Activated CD8-positive, alpha-beta memory T cell treated with anti-CD3 and anti-CD28 coated beads, Interleukin-2, amount 50 U/mL, for 48 hours (primary cell): ENCODE data around the gene STAMBPL1.
"Not testable (repeated sequence)": the region's sequence is repeated elsewhere in the genome, so short reads cannot be mapped to it uniquely, and the experiment has no call there.

ENCODE experiments used
- DNase-seq: peaks from one replicate; pipeline ENCODE4 v3.0.0-alpha.2; 2020

The STAMBPL1 gene

GRCh38 chr10:88879534-88880281 is at the start of gene STAMBPL1:
STAMBPL1 (plus strand) TSS chr10:88880245; CDS start chr10:88901709, 21,464 bp downstream.
- DNase-seq = no peak

DNA sequence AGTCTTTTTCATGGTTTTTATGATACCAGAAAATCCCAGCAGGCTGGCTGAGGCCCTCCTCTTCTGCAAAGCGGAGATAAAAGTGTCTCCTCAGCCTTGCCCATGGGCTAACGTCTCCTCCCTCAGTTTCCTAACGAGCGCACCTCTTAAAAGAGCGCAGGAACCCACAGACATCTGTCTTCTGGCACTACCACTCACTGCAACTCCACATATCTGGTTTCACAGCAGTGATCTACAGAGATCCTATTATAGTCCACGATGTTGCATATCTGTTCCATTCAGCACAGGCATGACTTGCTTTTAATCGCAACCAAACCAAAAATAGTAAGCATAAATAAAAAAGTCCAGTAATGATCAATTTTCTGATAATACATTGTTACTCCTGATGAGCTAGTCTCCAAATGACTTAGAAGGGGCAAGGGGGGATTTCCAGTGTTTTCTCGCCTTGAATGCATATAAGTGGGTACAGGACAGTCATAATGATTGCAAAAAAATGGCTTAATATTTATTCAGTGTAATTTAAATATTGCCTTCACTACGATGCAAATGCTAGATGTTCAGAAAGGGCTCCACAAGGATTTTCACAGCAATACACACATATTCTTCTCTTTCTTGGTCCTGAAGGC is 49.3 kb upstream of the STAMBPL1 start:
- DNase-seq = no peak

DNA sequence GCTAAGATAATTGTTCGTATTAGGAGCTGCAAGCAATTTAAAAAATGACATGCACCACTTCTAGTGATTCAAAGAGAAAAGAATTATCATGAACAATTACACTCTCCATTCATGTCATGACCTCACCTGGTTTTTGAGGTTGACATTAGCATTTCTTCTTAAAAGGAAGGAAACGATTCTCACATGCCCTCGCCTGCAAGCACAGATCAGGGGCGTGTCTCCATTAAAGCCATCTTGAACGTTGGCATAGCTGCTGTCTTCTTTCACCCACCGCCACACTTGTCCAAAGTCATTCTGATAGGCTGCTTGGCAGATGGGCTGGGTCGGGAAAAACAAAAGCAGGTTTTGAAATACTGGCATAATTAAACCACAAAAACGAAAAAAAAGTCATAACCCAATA is 48.3 kb upstream of the STAMBPL1 start:
- DNase-seq = peak; percentile 57

GRCh38 chr10:88832376-88832775 is 47.7 kb upstream of the STAMBPL1 start:
- no peak for DNase-seq

DNA sequence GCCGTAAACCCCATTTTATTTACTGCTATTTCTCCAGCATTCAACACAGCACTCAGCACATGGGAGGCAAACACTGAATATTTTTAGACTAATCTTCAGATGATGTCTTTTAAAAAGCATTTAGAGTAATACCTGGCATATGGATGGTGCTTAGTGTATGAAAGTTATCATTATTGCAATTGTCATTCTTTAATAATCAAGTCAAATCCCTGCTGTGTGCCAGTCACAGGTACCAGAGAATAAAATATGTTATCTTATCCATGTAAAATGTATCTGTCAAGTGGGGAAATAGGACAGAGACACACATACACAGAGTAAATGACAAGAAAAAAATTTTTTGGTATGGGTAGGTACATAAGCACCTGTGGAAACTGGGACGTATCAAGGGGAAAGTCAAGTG is 46.9 kb upstream of the STAMBPL1 start:
- no peak for DNase-seq

DNA sequence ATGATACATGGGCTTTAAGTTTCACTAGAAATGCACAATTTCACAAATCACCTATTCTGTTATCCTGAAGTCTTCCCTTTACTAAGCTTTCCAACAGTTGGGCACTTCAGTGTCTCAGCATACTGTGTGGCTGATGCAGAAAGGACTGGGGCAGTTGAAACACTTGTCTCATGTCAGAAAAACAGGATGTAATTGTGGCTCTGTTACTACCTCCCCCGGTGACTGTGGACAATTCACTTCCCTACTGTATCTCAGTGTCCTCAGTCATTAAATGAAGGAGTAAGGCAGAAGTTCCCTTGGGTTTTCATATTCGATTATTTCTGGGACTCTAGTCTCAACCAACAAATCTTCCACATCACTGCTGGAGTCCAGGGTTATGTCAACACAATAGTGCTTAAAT is 46.3 kb upstream of the STAMBPL1 start:
- no peak for DNase-seq

DNA sequence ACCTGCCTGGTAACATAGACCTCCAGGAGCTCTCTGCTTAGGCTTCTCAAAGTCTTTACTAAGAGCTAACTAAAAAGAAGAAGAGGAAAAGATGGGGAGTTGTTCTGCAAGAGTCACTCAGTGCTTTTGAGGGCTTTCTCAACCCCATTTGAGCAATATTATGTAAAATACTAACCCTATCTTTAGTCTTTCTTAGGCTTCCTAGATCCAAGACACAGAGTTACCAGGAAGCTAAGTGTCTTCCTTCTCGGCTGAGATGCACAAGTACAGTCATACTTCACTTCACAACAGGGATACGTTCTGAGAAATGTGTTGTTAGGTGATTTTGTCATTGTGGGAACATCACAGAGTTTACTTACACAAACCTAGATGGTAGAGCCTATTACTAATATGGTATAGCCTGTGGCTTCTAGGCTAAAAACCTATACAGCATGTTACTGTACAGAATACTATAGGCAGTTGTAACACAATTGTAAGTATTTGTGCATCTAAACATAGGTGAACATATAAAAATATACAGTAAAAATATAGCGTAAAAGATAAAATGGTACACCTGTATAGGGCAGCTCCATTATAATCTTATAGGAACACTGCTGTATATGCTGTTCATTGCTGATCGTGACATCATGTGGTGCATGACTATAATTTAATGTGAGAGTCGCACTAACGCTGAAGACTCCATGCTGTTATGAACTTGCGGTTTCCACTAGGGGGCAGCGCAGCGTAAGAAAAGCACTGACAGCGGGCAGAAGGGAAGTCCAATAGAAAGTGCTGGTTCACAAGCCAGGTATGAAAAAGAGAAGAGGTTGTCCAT is 44.7 kb upstream of the STAMBPL1 start:
- peak; percentile 88 for DNase-seq

GRCh38 chr10:88835910-88836221 is 44.2 kb upstream of the STAMBPL1 start:
- no peak for DNase-seq

DNA sequence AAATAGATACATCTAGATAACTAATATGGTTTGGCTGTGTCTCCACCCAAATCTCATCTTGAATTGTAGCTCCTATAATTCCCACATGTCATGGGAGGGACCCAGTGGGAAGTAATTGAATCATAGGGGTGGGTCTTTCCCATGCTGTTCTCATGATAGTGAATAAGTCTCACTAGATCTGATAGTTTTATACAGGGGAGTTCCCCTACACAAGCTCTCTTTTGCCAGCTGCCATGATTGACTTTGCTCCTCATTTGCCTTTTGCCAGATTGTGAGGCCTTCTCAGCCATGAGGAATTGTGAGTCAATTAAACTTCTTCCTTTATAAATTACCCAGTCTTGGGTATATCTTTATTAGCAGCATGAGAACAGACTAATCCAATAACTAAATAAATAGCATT is 42.4 kb upstream of the STAMBPL1 start:
- not testable (repeated sequence) for DNase-seq

DNA sequence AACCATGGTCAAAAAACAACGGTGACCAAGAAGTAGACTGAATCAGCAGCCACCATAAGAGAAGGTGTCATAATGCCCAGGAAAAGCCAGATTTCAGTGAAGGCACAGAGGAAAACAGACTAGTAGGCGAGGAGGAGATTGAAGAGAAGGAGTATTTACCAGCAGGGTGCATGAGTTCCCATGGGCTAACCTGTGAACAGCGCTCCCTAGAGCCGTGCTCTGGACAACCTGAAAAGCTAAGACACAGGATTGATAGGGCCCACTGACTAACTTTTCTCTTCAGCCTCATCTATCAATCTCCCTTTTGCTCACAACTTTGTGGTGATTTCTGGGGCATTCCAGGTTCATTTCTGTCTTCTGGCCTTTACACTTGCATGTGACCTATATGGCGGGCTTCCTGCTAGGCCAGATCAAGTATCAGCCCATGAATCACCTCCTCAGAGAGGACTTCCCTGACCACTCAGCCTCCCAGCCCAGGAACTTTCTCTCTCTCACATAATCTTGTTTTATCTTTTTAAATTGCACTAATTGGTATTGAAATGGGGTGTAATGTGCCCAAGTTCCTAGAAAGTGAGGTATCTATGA is 41.2 kb upstream of the STAMBPL1 start:
- no peak for DNase-seq

GRCh38 chr10:88840104-88840503 is 39.9 kb upstream of the STAMBPL1 start:
- no peak for DNase-seq

DNA sequence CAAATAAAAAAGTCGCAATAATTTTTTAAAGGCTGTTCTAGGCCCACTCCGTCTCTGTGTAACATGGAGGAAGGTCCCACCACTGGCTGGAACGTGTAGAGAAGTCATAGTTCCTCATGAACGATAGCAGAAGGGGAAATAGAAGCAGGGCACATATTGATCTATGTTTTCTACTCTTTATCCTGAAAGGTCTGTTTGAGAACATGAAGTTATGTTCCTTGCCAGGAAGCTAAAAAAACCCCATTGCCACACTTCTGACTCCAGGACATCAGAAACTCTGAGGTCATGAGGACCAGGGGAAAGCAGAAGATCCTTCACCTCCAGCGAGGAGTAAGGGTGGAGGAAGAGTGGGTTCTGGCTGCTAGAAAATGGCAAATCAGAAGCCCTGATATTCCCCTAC is 39.2 kb upstream of the STAMBPL1 start:
- DNase-seq = no peak

DNA sequence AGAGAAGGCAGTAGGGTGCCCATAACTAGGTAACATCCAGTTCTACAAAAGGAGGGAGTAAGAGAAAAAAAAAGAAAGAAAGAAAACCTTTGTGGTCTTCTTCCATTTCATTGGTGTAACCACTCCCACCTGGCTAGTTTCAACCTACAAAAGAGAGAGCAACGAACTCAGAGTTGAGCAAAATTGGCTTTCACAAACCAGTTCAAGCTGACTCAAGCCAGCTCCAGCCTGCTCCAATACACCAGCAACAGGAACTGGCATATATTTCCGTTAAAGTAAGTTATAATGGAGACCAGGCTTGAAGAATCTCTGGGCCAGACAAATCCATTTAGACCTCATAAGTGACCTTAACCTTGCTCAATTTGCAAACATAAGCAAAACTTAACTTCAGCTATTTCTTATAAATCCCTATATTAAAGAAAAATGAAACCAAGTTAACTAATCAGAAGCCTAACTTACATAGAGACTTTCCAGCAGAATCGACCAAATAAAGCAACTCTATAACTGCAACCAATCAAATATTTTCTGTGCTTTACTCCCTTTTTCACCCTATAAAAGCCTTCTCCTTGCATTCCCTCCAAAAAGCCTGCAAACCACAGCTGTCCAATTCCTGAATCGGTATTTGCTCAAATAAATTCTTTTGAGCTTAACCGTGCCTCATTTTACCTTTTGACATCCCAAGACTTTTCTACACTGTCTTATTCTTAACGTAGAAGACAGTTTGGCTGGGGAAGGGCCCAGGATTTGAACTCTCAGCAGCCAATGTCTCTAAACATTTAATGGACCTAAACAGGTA is 38.5 kb upstream of the STAMBPL1 start:
- no peak for DNase-seq

DNA sequence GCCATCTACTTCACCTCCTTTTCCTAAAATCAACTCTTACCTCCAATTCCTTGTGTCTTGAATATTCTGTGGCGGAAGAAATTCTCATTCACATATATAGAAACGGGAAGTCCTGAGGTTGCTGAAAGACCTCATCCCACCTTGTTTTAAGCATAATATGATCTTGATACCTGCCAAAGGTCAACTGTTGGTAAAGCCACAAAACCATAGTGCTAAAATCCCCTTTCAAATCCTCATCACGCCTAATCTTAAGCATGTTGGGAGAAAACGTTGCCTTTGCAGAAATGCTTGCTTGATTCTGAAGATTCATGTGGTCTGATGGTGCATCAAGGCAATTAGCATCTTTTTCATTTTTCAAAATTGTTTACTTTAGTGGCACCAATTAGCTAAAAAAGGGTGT is 36.9 kb upstream of the STAMBPL1 start:
- DNase-seq = no peak

DNA sequence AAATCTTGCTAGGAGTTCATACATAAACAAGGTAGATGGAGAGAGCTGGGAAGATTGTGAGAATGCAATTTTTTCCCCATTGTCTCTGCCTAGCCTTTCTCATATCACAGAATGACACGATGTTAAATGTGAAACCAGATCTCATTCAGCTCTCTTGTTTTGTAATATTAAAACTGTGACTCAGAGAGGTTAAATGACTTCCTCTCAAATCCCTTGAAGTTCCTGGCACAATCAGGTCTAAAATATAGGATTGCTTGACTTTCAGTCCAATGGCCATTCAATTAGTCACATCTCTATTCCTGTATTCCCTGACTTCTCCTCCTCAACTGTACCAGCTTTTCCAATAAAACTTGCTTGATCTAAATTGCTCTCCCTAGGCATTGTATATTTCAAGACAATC is 31.5 kb upstream of the STAMBPL1 start:
- DNase-seq = no peak

DNA sequence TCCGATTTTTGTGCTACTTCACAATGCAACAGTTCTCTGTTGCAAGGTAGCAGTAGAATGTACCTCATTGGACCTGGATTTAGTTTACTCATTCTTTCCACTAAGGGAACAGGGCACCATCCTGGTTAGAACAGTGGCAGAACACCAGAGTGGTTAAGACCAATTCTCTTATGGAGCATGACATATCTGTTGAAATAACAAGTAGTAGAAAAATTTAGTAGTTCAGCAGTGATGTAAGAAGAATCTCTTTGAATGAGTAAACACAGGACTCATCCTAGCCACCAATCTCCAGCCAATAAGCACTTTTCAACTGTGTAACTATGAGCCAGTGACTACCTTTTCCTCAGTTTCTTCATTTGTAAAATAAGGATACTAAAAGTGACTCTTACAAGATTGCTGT is 30.8 kb upstream of the STAMBPL1 start:
- no peak for DNase-seq

- DNase-seq = no peak
Observed at GRCh38 chr10:88850712-88851111, 29.3 kb upstream of the STAMBPL1 start.

GRCh38 chr10:88851706-88852105 is 28.3 kb upstream of the STAMBPL1 start, which contains the start of gene ANKRD22:
ANKRD22 (minus strand) TSS chr10:88851844; CDS start chr10:88851607, 237 bp downstream.
- DNase-seq = no peak

DNA sequence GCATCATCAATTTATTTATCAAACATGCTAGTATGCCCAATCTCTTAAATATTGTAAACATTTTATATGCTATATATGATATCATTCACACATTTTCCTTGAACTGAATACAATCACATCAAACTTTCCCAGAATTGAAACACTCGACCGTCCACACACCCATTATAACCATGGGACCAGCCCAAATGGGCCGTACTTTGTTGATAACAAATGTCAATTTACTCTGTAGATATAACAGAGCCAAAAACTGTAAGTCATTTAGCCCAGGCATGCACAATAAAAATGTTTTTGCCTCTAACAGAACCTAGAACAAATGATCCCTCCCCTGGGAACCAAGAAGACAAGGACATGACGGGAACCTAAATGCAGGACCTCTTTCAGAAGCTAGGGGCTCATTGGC is 27.7 kb upstream of the STAMBPL1 start:
- no peak for DNase-seq

DNA sequence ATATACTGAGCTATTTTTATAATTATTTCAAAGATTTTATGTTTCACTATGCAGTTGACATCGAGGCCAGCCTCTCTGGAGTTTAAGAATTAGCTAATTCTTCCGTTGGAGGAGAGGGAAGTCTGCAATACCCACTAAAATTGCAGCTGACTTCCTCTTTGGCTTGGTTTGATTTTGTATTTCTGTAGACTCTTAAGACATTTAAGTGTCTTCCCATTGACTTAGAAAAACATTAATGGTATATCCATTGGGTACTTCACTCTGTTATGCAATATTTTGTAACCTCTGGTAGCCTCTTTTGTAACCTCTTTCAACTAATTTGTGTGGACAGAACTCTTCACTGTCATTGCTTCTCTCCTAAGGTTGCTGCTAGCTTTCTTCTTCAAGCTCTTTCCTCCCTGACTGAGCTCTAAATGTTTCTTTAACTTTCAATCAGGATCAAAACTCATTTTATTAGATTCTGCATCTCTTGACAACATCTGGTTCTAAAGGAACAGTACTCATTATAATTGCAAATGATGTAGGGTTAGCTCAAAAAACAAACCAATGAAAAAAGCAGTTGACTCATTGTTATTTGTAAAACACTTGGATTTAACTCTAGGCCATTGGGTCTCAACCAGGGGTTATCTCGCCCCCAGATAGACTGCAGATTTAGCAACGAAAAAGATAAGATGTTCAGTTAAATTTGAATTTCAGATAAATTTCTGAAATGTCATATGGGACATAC is 26.7 kb upstream of the STAMBPL1 start:
- no peak for DNase-seq

- no peak for DNase-seq
Observed at GRCh38 chr10:88854684-88855083, 25.4 kb upstream of the STAMBPL1 start.

- no peak for DNase-seq
Observed at GRCh38 chr10:88857831-88858230, 22.2 kb upstream of the STAMBPL1 start.
